OCI-LY1 (cell line): ENCODE data around the gene MARCKSL1.

ENCODE experiments used
- EZH2 ChIP-seq: fragments of 200-600 bp; sonication (generic), shearing (Covaris generic); IDR thresholded peaks from 2 replicates; pipeline ENCODE4 v1.8.0; 2017; ENCODE audit warnings: borderline replicate concordance, mixed run types, mild to moderate bottlenecking, antibody characterized with exemption, low read length, moderate library complexity, mixed read lengths
- TF ChIP-seq, protein P1 (sequence below): fragments of 200-600 bp; sonication (generic), shearing (Covaris generic); IDR thresholded peaks from 2 replicates; pipeline ENCODE4 v1.5.1; 2017; ENCODE audit warnings: mild to moderate bottlenecking, antibody characterized with exemption, low read length, moderate library complexity, mixed read lengths

DNA sequence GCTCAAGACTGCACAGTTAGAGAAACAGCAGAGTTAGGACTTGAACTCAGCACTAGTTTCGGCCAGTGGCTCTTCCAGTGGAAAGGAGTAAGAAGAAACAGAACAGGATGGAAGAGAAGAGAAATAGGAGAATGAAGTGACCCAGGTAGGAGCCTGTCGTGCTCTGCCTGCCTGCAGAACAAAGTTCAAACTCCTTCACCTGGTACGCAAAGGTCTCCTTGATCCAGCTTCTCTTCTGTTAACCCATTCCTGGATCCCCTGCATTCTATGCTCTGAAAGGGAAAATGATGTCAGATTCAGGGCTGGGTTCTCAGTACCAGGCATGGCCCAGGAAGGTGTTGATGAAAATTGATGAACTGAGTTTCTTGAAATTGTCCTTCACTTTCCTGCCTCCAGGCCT lies 22.4 kb upstream of the MARCKSL1 start:
- TF ChIP-seq, protein P1, sequence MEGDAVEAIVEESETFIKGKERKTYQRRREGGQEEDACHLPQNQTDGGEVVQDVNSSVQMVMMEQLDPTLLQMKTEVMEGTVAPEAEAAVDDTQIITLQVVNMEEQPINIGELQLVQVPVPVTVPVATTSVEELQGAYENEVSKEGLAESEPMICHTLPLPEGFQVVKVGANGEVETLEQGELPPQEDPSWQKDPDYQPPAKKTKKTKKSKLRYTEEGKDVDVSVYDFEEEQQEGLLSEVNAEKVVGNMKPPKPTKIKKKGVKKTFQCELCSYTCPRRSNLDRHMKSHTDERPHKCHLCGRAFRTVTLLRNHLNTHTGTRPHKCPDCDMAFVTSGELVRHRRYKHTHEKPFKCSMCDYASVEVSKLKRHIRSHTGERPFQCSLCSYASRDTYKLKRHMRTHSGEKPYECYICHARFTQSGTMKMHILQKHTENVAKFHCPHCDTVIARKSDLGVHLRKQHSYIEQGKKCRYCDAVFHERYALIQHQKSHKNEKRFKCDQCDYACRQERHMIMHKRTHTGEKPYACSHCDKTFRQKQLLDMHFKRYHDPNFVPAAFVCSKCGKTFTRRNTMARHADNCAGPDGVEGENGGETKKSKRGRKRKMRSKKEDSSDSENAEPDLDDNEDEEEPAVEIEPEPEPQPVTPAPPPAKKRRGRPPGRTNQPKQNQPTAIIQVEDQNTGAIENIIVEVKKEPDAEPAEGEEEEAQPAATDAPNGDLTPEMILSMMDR, result no peak
- no peak for TF ChIP-seq EZH2
